ENCODE results near the gene USP4.

Gene USP4

DNA sequence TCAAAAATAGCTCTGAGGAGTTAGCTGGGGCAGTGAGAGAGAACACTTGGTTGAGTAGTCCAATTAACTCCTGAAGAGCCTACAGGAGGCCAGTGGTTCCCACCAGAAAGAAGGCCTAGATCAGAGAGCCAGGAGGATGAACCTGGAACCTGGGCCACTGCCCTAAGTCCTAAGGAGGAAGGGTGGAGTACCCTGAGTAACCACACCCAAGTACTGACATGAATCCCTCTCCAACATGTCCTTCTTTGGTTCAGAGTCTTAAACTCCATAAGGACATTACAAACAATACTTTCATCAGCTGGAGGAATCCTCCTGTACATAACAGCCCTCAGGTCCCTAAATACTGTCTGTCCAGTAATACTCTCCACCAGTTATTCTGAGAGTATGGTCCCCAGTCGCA lies 37.2 kb downstream of the USP4 start:
- DNase-seq (ENCODE audit: extremely low read depth in 1 of 2, low read depth in 1 of 2): no peak

DNA sequence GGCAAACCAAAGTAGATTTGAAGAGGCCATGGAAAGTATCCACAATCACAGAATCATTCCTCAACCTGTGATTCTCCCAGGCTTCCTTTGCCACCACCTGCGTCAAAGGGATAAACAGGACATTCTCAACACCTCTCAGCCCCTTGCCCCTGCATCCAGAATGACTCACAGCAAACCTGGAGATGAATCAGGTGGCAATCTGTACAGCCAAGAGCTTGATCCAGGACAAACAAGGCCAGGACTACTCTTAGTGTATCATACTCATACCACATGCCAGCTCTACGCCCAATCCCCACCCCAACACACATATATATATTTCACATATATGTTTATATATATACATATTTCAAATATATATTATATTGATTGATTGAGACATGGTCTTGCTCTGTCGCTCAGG lies 39.3 kb downstream of the USP4 start:
- no peak for DNase-seq (ENCODE audit: extremely low read depth in 1 of 2, low read depth in 1 of 2)

DNA sequence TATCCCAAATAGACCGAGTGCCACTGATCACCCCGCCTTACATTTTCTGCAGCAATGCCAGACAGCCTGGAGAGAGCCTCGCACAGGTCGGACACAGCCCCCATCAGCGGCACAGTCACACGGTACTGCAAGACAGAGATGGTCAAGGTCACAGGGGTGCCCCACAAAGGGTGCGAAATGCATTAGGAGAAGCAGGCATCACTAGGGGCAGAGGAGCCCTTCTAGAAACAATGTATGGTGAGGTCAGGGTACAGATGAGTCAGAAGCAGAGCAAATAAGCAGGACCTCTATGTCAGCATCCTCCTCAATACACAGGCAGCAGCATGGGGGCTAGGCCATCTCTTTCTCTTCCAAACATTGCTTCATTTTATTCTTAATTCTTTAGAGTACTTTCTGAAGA lies 41.3 kb downstream of the USP4 start:
- no peak for DNase-seq (ENCODE audit: extremely low read depth in 1 of 2, low read depth in 1 of 2)

DNA sequence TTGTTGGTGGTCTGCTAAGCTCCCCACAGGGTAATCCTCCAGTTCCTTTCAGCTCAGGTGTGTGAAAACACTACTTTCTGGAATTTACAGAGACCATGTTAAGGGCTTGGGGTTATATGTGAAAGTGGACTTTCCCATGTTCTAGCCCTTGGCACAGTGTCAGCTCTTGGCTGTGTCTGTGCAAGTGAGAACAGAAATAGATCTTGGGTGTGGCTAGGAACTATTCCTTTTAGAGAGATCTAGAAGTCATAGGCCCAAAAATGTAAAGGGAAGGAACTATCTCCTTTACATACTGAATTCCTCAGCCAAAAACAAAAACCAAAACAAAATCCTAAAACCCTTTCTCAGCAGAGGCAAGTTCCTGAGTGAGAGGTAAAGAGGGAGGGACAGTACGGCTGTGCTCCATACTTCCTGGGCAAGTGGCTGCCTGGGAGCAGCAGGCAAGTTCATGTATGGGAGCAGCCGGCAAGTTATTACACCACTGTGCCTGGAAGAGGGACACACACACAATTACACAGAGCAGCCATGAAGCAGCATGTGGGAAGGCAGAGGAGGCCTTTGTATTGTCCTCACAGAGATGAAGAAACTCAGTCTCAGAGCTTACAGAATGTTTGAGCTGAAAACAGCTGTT lies 43.0 kb downstream of the USP4 start:
- no peak for DNase-seq (ENCODE audit: extremely low read depth in 1 of 2, low read depth in 1 of 2)

DNA sequence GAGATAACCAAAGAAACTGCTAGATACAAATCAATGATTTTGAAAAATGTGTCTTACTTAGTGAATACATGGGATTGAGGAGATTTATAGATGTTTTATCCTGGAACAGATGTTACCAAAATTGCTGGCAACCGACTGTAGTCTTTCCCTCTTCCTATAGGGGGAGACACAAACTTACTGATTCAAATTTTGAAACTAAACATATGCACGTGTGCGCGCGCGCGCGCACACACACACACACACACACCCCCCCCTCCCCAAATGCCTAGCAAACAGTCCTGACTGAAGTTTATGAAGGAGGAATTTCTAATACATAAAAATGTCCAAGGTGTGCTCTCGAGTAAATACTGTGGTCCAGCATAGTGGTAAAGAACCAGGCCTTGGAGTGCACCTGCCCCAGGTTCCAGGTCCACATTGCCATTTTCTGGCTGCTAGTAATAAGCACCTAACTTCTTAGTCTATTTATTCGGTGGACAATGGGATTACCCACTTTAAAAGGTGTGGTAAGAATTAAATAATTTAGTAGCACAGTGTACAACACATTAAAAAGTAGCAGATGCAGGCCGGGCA lies 44.3 kb downstream of the USP4 start:
- DNase-seq (ENCODE audit: extremely low read depth in 1 of 2, low read depth in 1 of 2): no peak

DNA sequence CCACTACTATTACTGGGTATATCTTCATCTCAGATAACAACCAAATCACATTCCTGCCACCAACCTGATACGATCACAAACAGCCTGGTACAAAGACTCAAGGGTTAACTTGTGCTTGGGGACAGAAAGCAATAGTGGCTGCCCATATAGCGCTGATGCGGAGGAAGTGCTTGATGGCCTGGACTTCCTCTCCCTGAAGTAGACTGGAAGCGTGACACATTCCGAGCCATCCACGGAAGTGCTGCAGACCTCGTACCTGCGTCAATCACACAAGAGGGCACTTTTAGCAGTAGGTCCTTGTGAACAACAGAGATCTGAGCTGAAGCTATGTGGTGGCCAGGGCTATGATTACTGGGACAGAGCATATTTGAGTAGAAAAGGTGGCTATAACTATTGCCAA lies 45.5 kb downstream of the USP4 start:
- no peak for DNase-seq (ENCODE audit: extremely low read depth in 1 of 2, low read depth in 1 of 2)

DNA sequence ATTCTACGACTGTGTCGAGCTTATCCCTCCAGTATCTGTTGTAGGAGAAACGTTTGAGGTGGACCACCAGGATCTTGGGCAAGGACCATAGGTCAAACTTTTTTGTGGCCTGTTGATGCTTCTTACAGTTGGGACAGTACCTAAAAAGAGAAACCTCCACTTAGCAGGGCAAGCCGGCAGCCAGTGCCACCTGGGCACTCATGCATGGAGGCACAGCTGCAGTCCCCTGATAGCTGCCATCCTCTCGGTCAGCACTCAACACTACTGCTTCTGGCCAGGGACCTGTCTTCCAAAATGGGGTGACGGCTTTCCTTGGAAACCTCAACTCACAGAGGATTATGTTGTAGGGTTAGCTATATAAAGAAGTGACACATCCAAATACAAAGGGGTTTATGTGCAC lies 55.9 kb downstream of the USP4 start:
- DNase-seq (ENCODE audit: extremely low read depth in 1 of 2, low read depth in 1 of 2): no peak

DNA sequence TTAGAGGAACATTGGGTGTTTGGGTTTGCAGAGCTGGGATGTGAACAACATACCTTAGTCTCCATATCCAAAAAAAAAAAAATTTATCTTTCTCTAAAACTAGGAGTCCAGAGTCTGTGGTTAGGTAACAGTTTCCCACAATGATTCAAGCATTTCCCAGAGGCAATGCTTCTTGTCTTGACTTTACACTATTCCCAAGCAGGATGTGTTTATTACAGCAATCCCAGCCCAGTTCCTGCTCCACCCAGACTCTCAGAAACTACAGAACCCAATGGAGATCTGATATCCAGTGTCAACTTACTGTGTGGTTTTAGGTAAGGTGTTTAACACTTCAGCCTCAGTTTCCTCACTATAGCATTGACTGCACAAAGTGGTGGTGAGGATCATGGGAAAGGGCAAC lies 60.5 kb downstream of the USP4 start:
- no peak for DNase-seq (ENCODE audit: extremely low read depth in 1 of 2, low read depth in 1 of 2)

DNA sequence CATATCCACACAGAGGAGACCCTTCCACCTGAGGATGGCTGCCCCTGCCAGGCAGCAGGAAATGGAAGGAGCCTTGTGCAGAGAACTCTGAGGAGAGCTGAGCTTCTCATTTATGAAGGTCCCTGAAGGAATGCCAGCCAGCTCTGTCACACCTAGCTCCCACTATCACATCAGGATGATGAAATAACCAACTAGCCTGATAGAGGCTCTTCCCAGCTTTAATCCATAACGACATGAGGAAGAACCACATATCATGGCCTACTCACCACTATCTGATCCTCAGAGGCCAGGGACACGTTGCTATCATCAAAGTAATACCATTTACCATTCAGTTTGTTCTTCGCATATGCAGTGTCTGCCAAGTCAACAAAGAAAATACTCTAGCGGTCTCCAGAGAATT lies 61.3 kb downstream of the USP4 start:
- DNase-seq (ENCODE audit: extremely low read depth in 1 of 2, low read depth in 1 of 2): no peak

DNA sequence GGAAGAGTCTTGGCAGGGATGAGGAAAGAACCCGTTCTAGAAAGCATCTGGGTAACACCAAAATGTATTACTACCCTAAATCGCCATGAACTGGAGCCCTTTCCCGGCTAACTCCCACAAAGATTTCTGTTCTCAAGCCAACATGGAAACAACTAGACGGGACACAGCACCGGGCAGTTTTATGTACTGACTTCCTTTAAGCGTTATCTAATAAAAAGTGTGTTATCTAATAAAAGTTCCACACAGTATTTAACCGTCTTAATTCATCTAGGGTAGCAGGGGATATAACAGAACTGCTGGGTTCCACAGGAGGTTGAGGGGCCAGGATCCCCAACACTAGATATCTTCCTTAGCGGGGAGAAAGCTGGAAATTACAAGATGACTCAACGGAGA lies 62.5 kb downstream of the USP4 start:
- DNase-seq (ENCODE audit: extremely low read depth in 1 of 2, low read depth in 1 of 2): no peak

DNA sequence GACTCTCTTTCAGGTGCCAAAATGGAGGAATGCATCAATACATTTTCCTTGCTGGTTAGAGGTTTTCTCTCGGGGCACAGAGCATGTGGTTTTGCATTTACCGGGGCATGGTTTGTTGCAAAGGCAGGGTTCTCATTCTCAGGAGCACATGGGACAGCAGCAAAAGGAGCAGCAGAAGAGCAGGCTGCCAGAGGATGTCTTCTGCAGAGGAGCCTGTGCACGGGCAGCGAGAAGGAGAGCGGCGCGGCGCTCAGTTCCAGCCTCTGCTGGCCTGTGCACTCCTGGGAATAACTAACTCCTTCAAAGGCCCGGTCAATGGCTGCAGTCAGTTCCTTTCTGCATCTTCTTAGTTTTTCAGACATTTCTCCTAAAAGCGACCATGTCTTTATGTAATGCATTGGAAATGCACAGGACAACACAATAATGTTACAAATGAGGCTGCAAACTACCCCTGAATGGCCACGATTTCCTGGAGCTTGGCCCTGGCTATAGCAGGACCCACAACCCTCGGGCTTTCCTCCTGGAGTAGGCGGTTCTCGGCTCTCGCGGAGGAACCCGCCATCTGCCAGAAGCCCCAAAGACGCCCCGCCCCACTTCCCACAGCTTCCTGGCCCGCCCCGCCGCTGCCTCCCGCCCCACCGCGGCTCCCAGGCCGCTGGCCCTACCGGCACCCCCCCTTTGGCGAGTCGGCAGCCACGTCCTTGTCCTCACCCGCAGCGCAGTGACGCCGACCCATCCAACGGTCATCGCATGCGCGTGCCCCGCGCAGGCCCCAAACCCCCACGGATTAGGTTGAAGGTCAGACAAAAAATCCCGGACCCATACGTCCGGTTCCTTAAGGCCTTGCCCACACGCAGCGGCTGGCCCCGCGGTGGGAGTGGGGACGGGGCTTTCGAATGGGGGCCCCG lies 63.1 kb downstream of the USP4 start, which contains the start of gene C3orf62:
TSS of gene C3orf62 (minus strand) at position 758 of the 908 bp plus-strand sequence. CDS start at position 398, 360 bp downstream.
- peak; percentile 68 to 79 for DNase-seq (ENCODE audit: extremely low read depth in 1 of 2, low read depth in 1 of 2)

DNA sequence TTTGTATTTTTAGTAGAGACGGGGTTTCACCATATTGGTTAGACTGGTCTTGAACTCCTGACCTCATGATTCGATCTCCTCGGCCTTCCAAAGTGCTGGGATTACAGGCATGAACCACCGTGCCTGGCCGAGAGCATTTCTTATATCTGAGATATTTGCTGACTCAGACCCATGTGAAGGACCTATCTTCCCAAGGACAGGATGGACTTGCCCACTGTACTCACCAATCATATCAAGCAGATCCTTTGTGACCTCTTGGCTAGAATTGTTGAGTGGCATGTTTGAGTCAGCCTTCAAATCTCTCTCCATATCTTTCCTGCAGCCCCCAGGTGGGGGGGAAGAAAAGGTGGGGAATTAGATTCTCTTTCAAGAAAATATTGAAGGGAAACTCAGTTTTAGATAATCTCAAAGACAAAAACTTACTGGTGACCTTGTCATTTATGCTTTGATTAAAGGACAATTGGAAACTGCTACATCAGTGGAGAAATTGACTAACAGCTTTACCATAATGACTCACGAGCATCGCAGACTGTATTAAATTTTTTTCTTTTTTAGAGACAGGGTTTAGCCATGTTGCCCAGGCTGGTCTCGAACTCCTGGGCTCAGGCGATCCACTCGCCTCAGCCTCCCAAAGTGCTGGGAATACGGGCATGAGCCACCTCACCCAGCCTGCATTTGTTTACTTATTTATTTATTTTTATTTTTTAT lies 65.9 kb downstream of the USP4 start:
- DNase-seq (ENCODE audit: extremely low read depth in 1 of 2, low read depth in 1 of 2): no peak

DNA sequence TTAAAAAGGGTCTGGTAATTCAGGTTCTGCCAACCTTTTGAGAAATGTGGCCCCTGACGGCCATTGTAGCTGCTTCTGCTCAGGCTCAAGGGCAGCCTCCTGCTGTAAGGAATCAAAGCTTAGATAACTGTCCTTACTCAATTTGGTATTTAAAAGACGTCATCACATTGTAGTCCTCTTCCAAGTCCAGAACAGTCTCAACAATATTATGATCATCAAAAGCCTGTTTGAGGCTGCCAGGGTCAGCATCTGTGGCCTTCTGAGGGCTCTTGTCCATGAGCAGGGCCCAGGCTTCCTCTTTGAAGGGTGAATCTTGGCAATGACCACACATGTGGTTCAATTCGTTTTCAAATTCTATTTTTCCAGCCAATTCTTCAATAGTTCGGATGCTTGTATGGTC lies 68.8 kb downstream of the USP4 start:
- DNase-seq (ENCODE audit: extremely low read depth in 1 of 2, low read depth in 1 of 2): no peak

DNA sequence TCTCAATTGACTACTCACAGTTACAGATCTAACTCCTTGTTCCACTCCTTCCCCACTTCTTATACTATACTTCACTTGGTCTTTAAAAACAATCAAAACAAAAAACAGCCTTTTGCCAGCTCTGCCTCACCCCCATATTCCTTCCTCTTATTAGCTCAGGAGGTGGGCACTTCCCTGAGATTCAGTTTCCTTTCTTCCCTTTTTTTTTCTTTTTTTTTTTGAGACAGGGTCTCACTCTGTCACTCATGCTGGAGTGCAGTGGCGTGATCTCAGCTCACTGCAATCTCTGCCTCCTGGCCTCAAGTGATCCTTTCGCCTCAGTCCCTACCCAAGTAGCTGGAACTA lies 69.7 kb downstream of the USP4 start:
- no peak for DNase-seq (ENCODE audit: extremely low read depth in 1 of 2, low read depth in 1 of 2)

DNA sequence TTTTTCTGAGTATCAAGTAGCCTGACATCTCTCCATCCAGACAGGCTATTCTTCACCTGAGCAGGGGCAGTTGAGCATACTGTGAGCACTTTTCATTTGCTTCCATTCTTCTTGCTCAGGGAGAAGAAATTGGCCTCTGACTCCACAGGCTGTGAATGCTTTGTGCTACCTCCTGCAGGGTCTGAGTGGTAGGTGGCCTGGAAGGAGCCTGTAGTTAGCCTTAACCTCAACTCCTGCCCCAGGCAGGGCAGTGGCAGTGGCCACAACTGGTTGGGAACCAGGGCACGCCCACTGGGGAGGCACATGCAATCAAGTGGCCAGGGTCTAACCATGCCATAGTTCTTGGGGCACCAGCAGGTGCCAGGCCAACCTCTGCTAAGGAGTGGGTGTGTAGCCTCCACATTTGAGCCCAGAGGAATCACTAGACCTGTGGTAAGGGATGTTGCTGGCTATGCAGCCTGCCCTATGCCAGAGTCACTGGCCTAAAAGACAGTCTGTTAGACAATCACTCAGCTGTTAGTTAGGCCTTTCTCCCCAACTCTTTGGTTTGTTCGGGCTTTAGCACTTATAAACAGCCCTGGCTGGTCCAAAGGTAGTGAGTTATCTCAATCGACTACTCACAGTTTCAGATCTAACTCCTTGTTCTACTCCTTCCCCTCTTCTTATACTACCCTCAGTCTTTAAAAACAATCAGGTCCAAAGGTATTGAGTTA lies 70.3 kb downstream of the USP4 start:
- no peak for DNase-seq (ENCODE audit: extremely low read depth in 1 of 2, low read depth in 1 of 2)

DNA sequence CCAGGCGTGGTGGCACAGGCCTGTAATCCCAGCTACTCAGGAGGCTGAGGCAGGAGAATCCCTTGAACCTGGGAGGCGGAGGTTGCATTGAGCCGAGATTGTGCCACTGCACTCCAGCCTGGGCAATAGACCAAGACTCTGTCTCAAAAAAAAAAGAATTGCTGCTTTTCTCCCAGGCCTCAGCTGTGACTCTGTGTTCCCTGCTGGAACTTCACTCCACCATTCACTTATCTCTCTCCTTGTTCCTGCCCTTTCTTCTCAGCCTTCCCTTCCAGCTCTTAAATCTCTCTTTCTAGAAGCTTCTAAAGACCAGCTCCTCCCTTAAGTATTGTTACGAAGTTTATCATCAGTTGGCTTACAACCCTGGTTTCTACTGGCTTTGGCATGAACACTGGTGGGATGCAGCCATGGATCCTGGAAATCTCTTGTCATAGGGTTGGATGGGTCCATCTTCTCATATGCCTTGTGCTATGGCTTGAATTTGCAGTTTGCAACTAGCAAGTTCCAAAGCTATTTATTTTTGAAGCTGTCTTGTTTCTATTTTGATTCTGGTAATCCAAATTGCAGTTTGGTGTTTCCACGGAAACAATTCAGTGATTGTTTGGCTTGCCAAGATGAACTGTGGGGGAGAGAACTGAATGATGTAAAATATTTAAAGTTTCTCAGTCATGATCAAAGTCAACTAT lies 73.3 kb downstream of the USP4 start:
- DNase-seq (ENCODE audit: extremely low read depth in 1 of 2, low read depth in 1 of 2): no peak

DNA sequence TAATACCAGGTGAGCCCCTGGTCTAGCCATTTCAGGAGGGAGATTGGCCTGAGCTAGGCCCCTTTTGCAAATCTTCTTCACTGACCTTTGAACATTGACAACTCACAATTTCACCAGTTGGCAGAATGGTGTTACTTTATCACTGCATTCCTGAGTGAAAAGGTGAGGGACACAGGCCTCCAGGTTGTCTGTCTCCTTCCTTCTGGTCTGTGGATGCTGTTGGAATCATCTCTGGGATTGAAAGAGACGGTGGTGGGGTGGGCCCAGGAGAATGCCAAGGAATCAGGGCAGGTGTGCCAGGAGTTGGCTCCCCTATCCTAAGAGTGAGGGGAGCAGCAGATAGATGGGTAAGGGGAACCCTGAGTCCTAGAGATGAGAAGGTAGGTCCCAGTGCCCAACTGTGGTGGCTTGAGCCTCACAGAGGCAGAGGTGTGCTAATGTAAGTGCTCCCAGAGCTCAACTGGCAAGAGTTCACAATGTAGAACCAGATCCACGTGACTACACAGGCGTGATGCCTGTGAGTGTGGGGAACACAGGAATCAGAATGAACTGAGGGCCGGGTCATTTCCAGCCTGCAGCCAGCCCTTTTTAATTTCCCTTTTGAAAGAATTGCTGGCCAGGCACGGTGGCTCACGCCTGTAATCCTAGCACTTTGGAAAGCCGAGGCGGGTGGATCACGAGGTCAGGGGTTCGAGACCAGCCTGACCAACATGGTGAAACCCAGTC lies 74.0 kb downstream of the USP4 start:
- no peak for DNase-seq (ENCODE audit: extremely low read depth in 1 of 2, low read depth in 1 of 2)

DNA sequence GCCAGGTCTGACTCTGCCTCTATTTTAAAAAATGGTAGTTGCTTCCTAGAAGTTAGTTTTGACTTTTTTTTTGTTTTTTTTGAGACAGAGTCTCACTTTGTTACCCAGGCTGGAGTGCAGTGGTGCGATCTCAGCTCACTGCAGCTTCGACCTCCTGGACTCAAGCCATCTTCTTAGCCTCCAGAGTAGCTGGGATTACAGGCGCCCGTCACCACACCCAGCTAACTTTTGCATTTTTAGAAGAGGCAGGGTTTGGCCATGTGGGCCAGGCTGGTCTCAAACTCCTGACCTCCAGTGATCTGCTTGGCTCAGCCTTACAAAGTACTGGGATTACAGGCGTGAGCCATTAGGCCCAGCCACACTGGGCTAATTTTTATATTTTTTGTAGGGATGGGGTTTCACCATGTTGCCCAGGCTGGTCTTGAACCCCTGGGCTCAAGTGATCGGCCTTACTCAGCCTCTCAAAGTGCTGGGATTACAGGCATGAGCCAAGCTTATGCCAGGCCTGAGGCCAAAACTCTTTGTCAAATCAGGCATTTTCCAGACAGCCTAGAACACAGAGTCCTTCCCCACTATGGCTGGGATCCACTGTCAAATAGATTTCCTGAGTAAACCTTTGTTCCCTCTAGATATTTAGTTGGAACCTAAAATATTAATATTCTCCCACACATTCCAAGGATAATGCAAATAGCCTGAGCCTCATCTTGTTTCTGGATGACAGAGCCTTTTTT lies 76.5 kb downstream of the USP4 start:
- DNase-seq (ENCODE audit: extremely low read depth in 1 of 2, low read depth in 1 of 2): no peak

DNA sequence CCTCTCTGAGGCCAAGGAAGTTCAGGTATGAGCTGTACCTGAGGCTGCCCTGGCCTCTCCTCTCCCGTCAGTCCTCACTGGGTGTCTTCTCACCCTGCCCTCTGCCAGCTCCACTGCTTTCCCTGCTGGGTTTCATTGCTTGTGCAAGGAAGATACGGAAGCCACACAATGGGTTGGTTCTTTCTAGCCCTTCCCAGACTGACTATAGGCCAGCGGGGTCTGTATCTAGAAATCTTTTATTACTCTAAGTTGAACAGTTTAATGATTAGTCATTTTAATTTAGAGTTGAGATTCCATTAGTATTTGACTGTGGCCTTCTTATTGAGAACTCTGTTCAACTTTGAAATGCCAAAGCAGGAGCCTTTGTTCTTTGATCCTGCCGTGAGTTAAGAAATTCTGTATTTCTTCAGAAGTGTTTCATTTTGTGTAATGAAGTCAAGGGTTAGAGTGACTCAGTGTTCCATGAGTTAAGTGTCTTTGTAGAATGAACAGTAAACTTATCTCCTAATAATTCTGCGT lies 79.0 kb downstream of the USP4 start:
- no peak for DNase-seq (ENCODE audit: extremely low read depth in 1 of 2, low read depth in 1 of 2)
